Astrocyte of the cerebellum (primary cell): Measurements from ENCODE around the gene NDRG3.

Source experiments
- DNase-seq: peaks from one replicate; pipeline ENCODE4 v3.0.0-alpha.2; 2011; ENCODE audit warnings: low read depth
- H3K4me3 ChIP-seq: 2 replicates; pipeline ENCODE4 v1.5.1; 2011; ENCODE audit warnings: mild to moderate bottlenecking, low read depth, low read length, moderate library complexity
- CTCF ChIP-seq: IDR thresholded peaks from 2 replicates; pipeline ENCODE4 v1.5.1; 2012; ENCODE audit warnings: low read length, low read depth, moderate library complexity, mild to moderate bottlenecking; ENCODE audit errors: missing control alignments
- in situ Hi-C: cut with HindIII; loops from 2 replicates; pipeline ENCODE4 v1.10.0; 2017; ENCODE audit warnings: low sequenced_read_pairs

Gene NDRG3

GRCh38 chr20:36688630-36689029 is 57.3 kb downstream of the NDRG3 start:
- in situ Hi-C loops, result no loop called here
- H3K4me3 ChIP-seq, result no peak overlapping the region
- DNase-seq, result no peak
- no peak for TF ChIP-seq CTCF

GRCh38 chr20:36687850-36688249 is 58.0 kb downstream of the NDRG3 start:
- in situ Hi-C loops, result no loop called here
- DNase-seq, result no peak
- H3K4me3 ChIP-seq, result no peak overlapping the region
- TF ChIP-seq CTCF, result no peak

- no peak for TF ChIP-seq CTCF
- in situ Hi-C loops, result no loop called here
- no peak overlapping the region for H3K4me3 ChIP-seq
- no peak for DNase-seq
Measured at GRCh38 chr20:36686944-36687343, 58.9 kb downstream of the NDRG3 start.

GRCh38 chr20:36686504-36686903 is 59.4 kb downstream of the NDRG3 start:
- no peak overlapping the region for H3K4me3 ChIP-seq
- in situ Hi-C loops, result no loop called here
- no peak for DNase-seq
- no peak for TF ChIP-seq CTCF

- TF ChIP-seq CTCF, result no peak
- in situ Hi-C loops, result no loop called here
Measured at GRCh38 chr20:36684747-36685146, 61.1 kb downstream of the NDRG3 start.

GRCh38 chr20:36682311-36682710 is 63.6 kb downstream of the NDRG3 start:
- in situ Hi-C loops, result no loop called here
- no peak for DNase-seq
- H3K4me3 ChIP-seq, result no peak overlapping the region
- no peak for TF ChIP-seq CTCF

More at GRCh38 chr20:36684747-36685146, 61.1 kb downstream of the NDRG3 start:
- DNase-seq, result no peak
- no peak overlapping the region for H3K4me3 ChIP-seq

GRCh38 chr20:36677422-36677771 is 68.5 kb downstream of the NDRG3 start:
- no peak for DNase-seq
- in situ Hi-C loops, result no loop called here
- no peak overlapping the region for H3K4me3 ChIP-seq
- no peak for TF ChIP-seq CTCF
